Glutamatergic neuron (in vitro differentiated cells): ENCODE data around the gene C1orf159. TPM values are rescaled to one million over a fixed set of nuclear protein-coding genes. Genes with fewer than 3 reads are reported as not detected.

Experiments
- DNase-seq: peaks from one replicate; pipeline ENCODE4 v3.0.0; 2022
- H3K27ac Mint-ChIP-seq: one replicate; pipeline ENCODE4 v1.8.0; 2020; ENCODE audit warnings: mild to moderate bottlenecking, mixed read lengths, inconsistent platforms; ENCODE audit not compliant: unreplicated experiment
- H3K27me3 Mint-ChIP-seq: one replicate; pipeline ENCODE4 v1.8.0; 2020; ENCODE audit warnings: mild to moderate bottlenecking, moderate library complexity, mixed read lengths, inconsistent platforms; ENCODE audit not compliant: unreplicated experiment
- H3K36me3 Mint-ChIP-seq: one replicate; pipeline ENCODE4 v1.8.0; 2020; ENCODE audit warnings: mild to moderate bottlenecking, mixed read lengths, inconsistent platforms; ENCODE audit not compliant: unreplicated experiment
- H3K4me1 Mint-ChIP-seq: one replicate; pipeline ENCODE4 v1.8.0; 2020; ENCODE audit warnings: mild to moderate bottlenecking, low read depth, mixed read lengths, inconsistent platforms; ENCODE audit not compliant: unreplicated experiment
- H3K4me3 Mint-ChIP-seq: one replicate; pipeline ENCODE4 v1.8.0; 2020; ENCODE audit warnings: mild to moderate bottlenecking, mixed read lengths, inconsistent platforms; ENCODE audit not compliant: unreplicated experiment
- H3K9me3 Mint-ChIP-seq: one replicate; pipeline ENCODE4 v1.8.0; 2020; ENCODE audit warnings: mild to moderate bottlenecking, moderate library complexity, mixed read lengths, inconsistent platforms; ENCODE audit not compliant: unreplicated experiment
- total RNA-seq: library from RNA; stranded (reverse); fragmentation: NEBNext Ultra II Directional; extraction: Animal tissue kit (Norgen Biotek cat#: 25700); gene quantifications from one replicate; pipeline ENCODE4 v1.2.1, GENCODE V29; 2021; ENCODE audit not compliant: unreplicated experiment
- TF ChIP-seq, protein P1 (sequence below): fragments of 200-600 bp; sonication (generic); IDR thresholded peaks from one replicate; pipeline ENCODE4 v1.5.0; 2021; ENCODE audit not compliant: partially characterized antibody, unreplicated experiment

C1orf159 gene
- total RNA-seq, 1 donor from 2014 or later, result 24.5 TPM

DNA sequence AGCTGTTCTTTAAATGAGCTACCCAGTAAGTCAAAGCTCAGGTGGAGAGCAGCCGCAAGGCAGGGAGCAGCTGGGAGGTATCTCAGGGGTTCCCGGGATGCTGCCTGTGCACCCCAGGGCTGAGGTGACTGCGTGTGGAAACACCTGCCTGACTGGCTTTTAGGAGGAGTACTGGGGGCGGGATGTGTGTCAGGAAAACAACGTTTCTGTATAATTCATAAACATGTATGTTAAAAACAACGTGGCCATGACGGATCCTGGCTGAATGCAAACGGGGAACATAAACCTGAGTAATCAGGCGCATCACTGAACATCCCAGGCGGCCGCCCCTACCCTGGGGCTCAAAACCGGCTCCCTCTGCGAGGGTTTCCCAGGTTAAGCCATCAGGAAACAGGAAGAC lies 1.5 kb downstream of the C1orf159 start:
- Mint-ChIP-seq H3K27ac (no peak overlapping the region), H3K27me3 (peaks cover 25% of the 10 kb centered on the region), H3K36me3 (peaks cover 6% of the 10 kb centered on the region), H3K4me1 (peaks cover 9% of the 10 kb centered on the region), H3K4me3 (peak overlapping the region; percentile 83), H3K9me3 (peaks cover 21% of the 10 kb centered on the region)
- TF ChIP-seq, protein P1, sequence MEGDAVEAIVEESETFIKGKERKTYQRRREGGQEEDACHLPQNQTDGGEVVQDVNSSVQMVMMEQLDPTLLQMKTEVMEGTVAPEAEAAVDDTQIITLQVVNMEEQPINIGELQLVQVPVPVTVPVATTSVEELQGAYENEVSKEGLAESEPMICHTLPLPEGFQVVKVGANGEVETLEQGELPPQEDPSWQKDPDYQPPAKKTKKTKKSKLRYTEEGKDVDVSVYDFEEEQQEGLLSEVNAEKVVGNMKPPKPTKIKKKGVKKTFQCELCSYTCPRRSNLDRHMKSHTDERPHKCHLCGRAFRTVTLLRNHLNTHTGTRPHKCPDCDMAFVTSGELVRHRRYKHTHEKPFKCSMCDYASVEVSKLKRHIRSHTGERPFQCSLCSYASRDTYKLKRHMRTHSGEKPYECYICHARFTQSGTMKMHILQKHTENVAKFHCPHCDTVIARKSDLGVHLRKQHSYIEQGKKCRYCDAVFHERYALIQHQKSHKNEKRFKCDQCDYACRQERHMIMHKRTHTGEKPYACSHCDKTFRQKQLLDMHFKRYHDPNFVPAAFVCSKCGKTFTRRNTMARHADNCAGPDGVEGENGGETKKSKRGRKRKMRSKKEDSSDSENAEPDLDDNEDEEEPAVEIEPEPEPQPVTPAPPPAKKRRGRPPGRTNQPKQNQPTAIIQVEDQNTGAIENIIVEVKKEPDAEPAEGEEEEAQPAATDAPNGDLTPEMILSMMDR, result no peak
- no peak for DNase-seq

DNA sequence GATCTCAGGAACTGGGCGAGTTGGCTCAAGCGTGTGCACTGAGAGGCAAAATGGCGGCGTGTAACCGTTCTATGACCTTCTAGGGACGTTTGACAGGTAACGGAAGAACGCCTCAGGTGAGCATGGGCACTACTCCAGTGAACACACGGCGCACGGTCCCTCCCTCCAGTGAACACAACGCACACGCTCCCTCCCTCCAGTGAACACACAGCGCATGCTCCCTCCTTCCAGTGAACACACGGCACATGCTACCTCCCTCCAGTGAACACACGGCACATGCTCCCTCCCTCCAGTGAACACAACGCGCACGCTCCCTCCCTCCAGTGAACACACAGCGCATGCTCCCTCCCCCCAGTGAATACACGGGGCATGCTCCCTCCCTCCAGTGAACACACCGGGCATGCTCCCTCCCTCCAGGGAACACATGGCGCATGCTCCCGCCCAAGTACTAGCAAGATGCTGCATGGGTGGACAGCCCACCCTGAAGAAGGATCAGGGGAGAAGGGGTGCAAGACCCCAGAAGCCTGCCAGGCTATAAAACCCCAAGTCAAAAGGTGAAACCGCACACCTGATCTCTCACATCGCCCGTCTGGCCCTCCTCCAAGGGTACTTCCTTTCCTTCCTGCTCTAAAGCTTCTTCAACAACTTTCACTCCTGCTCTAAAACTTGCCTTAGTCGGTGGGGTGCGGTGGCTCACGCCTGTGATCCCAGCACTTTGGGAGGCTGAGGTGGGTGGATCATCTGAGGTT lies 3.5 kb downstream of the C1orf159 start:
- TF ChIP-seq, protein P1, result no peak
- DNase-seq, result no peak
- Mint-ChIP-seq H3K27me3 (peaks cover 18% of the 10 kb centered on the region), H3K4me1 (no peaks in the 10 kb centered on the region), H3K27ac (no peak overlapping the region), H3K4me3 (peak overlapping the region; percentile 42), H3K9me3 (peaks cover 16% of the 10 kb centered on the region), H3K36me3 (peaks cover 6% of the 10 kb centered on the region)

DNA sequence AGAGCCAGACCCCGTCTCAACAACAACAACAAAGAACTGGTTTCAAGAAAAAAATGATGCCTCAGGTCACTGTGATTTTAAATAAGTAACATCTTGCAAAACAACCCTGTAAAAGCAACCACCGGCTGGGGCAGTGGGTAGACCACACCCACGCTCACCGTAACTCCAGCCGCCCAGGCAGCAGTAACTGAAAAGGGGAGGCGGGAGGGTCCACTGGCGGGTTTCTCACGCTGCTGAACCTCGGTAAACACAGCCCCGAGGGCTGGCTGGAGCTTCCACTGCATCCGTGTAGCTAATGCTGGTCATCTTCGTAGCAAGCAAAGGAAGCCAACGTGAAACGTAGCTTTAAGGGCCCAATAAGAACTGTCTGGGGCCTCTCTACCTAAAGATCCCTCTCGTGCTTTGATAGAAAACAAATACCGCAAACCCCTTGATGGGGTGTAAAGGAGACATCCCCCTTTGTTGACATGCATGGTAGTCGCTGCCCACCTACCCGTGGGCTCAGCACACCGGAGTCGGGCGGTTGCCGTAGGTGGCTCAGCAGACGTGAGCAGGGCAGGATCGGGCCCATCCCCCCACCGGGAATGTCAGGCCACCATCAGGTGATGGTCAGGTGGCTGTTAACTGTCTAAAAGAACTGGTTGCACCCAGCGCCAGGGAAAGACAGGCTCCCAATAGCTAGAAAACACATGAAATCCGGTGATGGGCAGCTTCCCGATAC lies 4.2 kb downstream of the C1orf159 start:
- Mint-ChIP-seq H3K9me3 (peaks cover 16% of the 10 kb centered on the region), H3K36me3 (peaks cover 6% of the 10 kb centered on the region)
- TF ChIP-seq, protein P1, result no peak

DNA sequence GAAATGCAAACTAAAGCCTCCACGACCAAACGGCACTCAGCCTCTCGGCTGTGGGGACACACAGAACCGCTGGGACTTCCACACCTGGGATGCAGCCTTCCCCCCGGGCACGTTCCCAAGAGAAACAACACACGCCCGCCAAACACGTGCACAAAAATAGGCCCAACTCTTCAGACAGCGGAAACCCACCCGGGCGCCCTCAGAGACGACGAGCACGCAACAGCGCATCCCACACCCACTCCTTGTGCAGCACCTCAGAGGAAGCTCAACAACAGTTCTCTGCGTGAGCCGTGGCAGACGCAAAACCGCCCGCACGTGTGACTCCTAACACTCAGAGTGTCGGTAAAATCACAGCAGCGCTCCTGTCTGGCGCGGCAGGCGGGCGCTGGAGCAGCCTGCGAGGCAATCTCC lies 5.3 kb downstream of the C1orf159 start:
- H3K36me3 Mint-ChIP-seq, result peaks cover 6% of the 10 kb centered on the region

More for the DNA sequence above, 4.2 kb downstream of the C1orf159 start:
- Mint-ChIP-seq H3K27ac (no peak overlapping the region), H3K4me1 (no peaks in the 10 kb centered on the region), H3K4me3 (no peak overlapping the region), H3K27me3 (peaks cover 18% of the 10 kb centered on the region)
- DNase-seq, result no peak

More for the DNA sequence above, 5.3 kb downstream of the C1orf159 start:
- TF ChIP-seq, protein P1, result no peak
- no peak for DNase-seq
- Mint-ChIP-seq H3K27me3 (peaks cover 18% of the 10 kb centered on the region), H3K27ac (no peak overlapping the region), H3K9me3 (peaks cover 16% of the 10 kb centered on the region), H3K4me1 (no peaks in the 10 kb centered on the region), H3K4me3 (no peak overlapping the region)
